Fibroblast of the aortic adventitia (primary cell): ENCODE results near the gene ARPC5L. TPM values are rescaled to one million over a fixed set of nuclear protein-coding genes. Genes with fewer than 3 reads are reported as not detected.

Experiments used
- DNase-seq: peaks from one replicate; pipeline ENCODE4 v3.0.0-alpha.2; 2010; ENCODE audit warnings: low read depth
- H3K4me3 ChIP-seq: 2 replicates; pipeline ENCODE4 v1.5.1; 2011; ENCODE audit warnings: low read depth, mild to moderate bottlenecking, control low read depth, low read length, moderate library complexity
- total RNA-seq: library from RNA; depleted of rRNA; stranded (reverse); fragments of >200 nt; gene quantifications from 2 replicates; pipeline ENCODE4 v1.2.3, GENCODE V29; 2012; ENCODE audit warnings: low replicate concordance
- TF ChIP-seq, protein P1 (sequence below): IDR thresholded peaks from 2 replicates; pipeline ENCODE4 v1.5.1; 2011; ENCODE audit warnings: mild to moderate bottlenecking, low read length, control low read depth, inconsistent platforms; ENCODE audit not compliant: insufficient read depth

Gene ARPC5L
- total RNA-seq, 1 donor: 19.6 TPM

DNA sequence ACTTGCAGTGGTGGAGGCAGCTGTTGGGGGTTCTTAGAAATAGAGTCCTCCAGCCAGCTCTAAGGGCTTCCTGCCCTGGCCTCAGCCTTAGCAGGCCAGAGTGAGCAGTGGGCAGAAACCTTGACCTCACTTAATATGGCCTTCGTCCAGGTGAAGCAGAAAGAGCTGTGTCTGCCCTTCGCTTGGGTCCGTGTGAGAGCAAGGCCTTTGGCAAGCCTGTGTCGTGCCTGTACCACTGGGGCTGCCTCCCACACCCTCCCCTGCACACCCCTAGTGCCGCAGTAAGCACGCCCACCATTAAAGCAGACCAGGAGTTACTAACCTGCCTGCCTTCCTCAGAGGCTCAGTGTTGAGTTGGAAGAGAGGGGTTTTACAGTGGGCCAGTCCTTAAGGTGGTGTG is 13.6 kb downstream of the ARPC5L start:
- DNase-seq: no peak
- no peak overlapping the region for H3K4me3 ChIP-seq
- TF ChIP-seq, protein P1, sequence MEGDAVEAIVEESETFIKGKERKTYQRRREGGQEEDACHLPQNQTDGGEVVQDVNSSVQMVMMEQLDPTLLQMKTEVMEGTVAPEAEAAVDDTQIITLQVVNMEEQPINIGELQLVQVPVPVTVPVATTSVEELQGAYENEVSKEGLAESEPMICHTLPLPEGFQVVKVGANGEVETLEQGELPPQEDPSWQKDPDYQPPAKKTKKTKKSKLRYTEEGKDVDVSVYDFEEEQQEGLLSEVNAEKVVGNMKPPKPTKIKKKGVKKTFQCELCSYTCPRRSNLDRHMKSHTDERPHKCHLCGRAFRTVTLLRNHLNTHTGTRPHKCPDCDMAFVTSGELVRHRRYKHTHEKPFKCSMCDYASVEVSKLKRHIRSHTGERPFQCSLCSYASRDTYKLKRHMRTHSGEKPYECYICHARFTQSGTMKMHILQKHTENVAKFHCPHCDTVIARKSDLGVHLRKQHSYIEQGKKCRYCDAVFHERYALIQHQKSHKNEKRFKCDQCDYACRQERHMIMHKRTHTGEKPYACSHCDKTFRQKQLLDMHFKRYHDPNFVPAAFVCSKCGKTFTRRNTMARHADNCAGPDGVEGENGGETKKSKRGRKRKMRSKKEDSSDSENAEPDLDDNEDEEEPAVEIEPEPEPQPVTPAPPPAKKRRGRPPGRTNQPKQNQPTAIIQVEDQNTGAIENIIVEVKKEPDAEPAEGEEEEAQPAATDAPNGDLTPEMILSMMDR: no peak

- TF ChIP-seq, protein P1: no peak
- no peak for DNase-seq
- no peak overlapping the region for H3K4me3 ChIP-seq
These were observed 15.3 kb downstream of the ARPC5L start for GRCh38 chr9:124877021-124877782.

GRCh38 chr9:124878021-124878420 is 16.1 kb downstream of the ARPC5L start:
- DNase-seq: no peak
- no peak overlapping the region for H3K4me3 ChIP-seq
- TF ChIP-seq, protein P1: no peak

- TF ChIP-seq, protein P1: no peak
- DNase-seq: no peak
- H3K4me3 ChIP-seq: no peak overlapping the region
These were observed 16.6 kb downstream of the ARPC5L start for GRCh38 chr9:124878518-124878917.

GRCh38 chr9:124879226-124879625 is 17.3 kb downstream of the ARPC5L start:
- H3K4me3 ChIP-seq: no peak overlapping the region
- DNase-seq: no peak
- TF ChIP-seq, protein P1: no peak

GRCh38 chr9:124880501-124880900 is 18.6 kb downstream of the ARPC5L start:
- TF ChIP-seq, protein P1: no peak
- no peak for DNase-seq
- H3K4me3 ChIP-seq: no peak overlapping the region
